Ureter (tissue), 1 donor: ENCODE results near the gene SEMA3D. TPM values are rescaled to one million over a fixed set of nuclear protein-coding genes. Genes with fewer than 3 reads are reported as not detected.

ENCODE experiments used
- DNase-seq: peaks from one replicate; pipeline ENCODE4 v3.0.0-alpha.2; 2020; ENCODE audit warnings: low spot score
- total RNA-seq: library from RNA; stranded (reverse); gene quantifications from one replicate; pipeline ENCODE4 v1.2.4, GENCODE V29; 2023
- donor health status: DM: yes; HTN: yes; CAD: no.

SEMA3D gene
- 32.8 TPM for total RNA-seq

- peak; percentile 77 for DNase-seq
These were observed at the start of gene SEMA3D for GRCh38 chr7:85186521-85187241. Gene SEMA3D, minus strand, starts transcription at chr7:85187056. Its CDS starts 65,165 bp downstream, at chr7:85121891.

DNA sequence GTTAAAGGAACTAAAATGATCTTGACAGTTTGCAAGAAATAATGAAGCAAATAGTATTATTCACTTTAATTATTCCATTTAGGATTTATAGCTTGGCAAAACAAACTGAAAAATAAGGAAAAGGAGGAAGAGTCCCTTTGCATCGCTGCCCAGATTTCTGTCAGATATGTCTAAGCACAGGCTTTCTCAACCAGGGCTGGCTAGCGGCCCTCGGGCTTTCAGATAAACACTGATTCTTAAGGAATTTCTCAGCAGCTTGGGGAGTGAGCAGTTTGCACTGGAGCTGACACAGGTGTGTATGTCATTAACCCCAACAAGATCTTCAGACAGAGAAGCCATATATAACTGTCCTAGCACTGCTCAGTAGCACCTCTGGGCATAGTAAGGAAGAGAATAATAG, 47.9 kb upstream of the SEMA3D start:
- no peak for DNase-seq

DNA sequence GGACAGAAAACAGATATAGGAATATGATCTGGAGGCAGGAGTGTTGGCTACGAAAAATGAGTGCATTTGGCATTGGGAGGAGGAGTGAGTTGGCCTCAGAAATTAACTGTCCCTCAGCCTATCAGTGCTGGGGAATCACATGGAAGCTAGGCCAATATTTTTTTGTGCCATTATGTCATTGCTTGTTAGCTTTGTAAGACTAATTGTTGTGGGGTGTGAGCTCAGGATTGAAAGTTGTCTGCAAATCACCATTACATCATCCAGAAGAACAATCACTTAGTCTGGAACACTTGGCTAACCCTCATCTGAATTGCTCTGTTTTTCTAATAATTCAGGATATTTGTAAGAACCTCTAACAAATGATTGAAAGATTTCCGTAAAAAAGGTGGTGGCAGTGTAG, 45.2 kb upstream of the SEMA3D start:
- DNase-seq: no peak

GRCh38 chr7:85230623-85231022, 43.8 kb upstream of the SEMA3D start:
- no peak for DNase-seq

DNA sequence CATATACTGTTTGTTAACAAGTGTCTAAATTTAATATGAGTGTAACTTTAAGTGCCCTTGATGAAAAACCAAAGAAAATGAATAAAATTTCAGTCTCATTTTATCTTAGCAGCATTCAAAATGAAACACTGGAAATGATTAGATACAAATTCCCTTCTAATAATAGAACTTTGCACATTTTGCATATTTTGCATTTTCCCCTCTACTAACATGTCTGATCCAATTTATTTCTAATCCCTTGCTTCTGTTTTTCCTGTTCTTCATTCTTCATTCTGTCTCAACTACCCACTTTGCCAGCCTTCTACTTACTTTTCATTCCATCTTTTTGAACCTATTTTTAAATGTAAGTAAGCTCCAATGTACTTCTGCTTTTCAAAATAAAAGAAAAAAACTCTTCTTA, 42.7 kb upstream of the SEMA3D start:
- DNase-seq: no peak

DNA sequence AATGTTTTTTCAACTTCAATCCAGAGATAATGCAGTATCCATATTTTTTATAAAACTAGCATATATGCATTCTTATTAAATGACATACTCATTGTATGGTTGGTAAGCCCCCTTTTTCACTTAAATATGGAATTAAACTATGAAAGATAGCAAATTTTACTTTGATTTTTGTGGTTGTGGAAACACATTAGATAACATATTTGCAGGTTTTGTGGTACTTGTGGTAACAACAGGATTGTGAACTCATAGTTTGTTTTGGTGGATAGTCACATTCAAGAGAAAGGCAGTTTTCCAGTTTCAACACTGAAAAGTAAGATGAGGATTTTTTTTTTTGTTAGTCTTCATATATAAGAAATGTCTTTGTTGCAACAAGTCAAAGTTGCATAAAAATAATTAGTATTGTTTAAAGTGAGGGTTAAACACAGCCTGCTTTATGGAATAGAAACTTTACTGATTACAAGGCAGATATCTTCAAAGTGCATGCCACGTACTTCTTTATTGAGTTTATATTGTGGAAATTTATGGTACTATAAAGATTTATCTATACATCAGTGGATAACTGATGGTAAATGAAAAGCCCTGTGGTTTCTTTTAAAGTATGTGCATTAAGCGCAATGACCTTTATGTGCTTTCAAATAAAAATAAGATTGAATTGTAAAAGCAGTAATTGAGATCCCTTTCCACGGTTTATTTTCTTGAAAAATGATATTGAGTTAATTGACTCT, 39.7 kb upstream of the SEMA3D start:
- DNase-seq: no peak

DNA sequence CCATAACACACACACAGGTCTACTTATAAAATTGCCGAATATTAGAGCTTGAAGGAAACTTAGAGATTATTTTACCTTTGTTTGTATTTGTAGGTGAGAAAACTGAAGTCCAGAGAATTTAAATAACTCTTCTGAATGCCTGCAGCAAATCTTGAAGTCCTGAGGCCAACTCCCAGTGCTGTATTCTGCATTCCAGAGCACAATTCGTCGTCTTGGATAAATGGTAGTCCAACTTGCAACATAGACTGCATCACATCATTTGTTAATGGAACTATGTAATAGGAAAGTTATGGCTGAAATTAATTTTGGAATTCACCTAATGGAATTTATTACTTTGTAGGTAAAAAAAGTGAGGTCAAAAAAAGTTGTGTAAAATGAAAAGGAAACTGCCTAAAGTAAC, 37.3 kb upstream of the SEMA3D start:
- DNase-seq: no peak

- no peak for DNase-seq
These were observed 35.7 kb upstream of the SEMA3D start for GRCh38 chr7:85222522-85222921.

DNA sequence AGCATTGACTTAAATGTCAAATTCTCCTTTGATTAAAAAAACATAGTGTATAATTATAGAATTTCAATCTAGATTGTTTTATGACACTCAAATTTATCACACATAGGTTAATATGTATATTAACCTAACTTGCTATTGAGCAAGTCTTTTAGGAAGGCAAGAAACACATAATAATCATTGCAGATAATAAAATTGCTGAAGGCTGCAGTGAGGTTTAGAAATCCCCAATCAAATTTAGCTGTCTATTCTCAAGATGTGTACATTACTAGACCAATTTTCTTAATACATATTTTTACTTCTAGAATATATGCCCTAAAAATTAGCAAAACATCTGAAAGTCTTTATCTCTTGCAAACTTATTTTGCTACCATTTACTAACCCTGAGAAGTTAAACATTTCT, 34.9 kb upstream of the SEMA3D start:
- DNase-seq: no peak

DNA sequence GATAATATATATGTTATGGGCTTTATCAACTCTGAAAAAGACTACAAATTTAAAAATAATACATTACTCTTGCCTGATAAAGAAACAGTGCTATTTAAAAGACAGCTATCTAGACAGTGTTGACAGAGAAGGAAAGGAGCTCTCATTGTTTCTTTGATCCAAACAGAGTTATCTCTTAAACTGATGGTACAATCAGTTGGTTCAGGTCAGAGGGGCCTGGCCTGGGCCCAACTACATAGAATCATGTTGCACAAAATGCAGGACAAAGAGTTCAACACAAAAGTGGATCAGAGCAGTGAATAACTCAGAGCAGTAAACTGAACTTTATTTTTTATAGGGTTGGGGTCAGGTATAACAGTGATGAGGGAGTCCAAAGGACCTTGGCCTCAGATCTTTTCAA, 33.8 kb upstream of the SEMA3D start:
- DNase-seq: no peak

DNA sequence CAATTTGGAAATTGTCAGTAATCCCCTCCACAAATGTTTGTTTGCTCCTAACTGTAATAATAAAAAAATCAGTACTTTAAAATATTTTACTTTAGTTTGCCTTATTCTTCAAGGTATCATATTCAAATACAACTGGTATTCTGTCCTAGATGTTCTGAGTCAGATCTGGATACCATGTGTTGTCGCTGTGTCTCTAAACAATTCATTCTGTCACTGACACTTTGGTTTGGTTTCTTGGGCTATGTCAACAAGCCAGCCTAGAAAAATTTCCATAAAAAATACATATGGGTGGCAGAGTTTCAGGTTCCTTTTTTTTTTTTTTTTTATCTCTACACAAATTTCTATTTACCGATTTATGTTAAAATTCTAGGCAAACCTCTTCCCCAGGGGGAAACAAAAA, 33.2 kb upstream of the SEMA3D start:
- no peak for DNase-seq

- no peak for DNase-seq
These were observed 30.2 kb upstream of the SEMA3D start for GRCh38 chr7:85217085-85217484.

DNA sequence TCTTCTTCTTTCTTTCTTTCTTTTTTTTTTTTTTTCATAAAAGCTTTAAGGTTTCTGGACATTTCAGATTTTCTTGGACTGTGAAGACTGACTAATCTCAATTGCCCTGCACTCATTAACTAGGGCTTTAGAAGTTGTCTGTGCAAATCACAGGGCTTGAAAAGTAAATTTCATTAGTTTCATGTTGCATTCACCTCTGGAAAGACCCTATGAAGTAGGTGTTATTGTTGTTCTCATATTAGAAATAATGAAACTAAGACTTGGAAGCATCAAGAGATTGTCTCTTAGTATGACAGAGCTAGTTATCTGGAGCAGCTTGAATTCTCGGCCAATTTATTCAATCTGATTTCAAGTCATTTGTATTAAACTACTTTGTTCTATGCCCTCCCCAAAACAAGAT, 28.2 kb upstream of the SEMA3D start:
- no peak for DNase-seq

DNA sequence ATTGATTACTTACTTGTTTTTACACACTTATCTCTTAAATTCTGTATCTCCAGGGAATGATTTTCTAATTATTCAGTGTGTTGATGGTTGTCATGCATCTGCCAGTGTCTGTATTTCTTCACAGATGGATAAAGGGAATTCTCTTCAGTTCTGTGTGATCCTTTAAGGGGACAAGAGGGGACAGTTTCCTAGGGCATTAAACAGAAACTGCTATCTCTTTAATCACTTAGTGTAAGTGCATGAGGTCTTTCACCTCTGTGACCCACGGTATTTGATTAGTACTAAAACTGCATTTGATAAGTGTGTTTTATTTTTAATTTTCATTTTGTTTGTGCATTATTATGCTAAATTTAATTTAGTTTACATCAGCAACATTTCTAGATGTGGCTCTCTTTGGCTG, 26.6 kb upstream of the SEMA3D start:
- DNase-seq: no peak

GRCh38 chr7:85205754-85206153, 18.9 kb upstream of the SEMA3D start:
- no peak for DNase-seq

DNA sequence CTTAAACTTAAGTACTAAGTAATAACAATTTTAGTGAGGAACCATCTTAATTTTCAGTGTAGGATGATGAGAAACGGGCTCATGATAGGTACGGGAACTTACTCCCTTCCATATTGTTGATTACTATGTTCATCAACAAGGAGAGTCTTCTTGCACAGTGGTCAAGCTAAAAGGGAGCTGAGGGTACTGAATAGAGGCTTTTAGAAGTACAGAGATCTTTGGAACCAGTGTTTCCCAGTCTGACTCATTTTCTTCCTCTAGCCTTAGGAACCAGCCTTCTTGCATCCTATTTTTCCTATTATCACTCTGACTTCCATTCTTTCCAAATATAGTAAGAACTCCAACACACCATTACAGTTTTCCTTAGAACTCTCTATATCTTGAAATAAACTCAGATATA, 17.6 kb upstream of the SEMA3D start:
- DNase-seq: no peak

DNA sequence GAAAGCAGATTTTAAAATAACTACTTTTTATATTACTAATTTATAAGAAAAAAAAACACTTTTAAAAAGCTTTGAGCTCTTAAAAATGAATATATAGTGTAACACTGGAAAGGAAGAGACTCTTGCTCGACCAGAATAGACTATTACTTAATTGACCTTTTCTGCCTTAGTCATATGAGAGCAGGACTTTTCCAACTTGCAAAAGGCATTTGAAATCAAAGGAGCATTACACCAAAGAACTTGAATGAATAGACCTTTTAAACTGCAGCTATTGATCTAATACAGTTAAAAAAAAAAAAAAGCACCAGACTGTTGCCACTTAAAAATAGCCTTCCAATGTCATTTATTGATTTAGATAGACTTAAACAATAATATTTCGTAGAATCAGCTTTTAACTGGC, 17.2 kb upstream of the SEMA3D start:
- DNase-seq: no peak

- DNase-seq: no peak
These were observed 14.4 kb upstream of the SEMA3D start for GRCh38 chr7:85201209-85201608.

DNA sequence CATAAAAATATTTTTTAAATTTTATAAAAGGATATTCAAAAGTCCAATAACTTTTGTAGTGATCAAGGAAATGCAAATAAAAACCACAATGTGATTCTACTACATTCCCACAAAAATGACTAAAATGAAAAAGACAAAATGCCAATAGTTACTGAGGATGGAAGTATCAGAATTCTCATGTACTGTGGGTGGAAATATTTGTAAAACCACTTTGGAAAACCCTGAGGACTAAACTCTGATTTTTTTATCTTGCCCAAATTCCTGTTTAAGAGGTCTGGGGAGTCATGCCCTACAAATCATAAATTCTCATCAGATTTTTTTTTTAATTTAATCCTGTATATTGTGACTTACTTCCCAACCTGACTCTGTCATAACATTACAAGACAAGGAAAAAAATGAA, 9.8 kb upstream of the SEMA3D start:
- no peak for DNase-seq

DNA sequence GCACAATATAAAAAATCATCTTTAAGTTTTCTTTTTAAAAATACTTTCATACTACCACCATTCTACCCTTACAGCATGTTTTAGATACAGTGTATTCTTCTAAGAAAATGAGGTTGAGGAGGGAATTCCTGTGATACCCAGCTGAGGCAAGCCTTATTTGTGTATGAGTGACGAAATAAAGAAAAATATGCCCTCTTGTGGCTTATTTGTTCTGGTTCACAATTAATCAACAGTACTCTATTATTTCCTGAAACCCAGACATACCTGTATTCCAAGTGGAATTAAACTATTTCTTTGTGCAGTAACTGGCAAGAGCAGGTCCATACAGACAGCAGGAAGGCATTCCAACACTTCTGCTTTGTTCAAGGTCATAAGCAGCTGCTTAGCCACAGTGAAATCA, 4.5 kb upstream of the SEMA3D start:
- no peak for DNase-seq

DNA sequence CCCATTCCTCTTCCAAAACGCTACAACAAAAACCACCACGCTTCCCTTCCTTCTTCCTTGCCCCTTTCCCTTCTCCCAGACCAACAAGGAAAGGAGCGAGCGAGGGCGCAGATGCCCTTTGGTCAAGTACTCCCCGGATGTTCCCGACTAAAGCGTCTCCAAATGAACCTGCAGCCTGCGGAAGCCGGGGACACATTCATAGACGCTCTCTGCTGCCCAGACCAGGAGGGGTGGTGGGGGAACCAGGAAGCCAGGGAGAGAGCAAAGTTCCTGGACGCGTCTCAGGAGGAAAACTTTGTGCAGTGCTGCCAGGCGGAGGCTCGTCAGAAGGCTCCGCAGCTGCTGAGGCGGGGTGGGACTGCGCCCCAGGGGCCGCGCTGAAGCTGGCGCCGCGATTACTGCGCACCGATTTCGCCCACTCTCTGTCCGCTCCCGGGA, 754 bp downstream of the SEMA3D start:
- DNase-seq: peak; percentile 49

GRCh38 chr7:85185424-85186082, 1.3 kb downstream of the SEMA3D start:
- peak; percentile 71 for DNase-seq
